Activated naive CD4-positive, alpha-beta T cell (primary cell): ENCODE measurements around the gene PROS1.
A peak's percentile ranks its signal among the peaks of the same experiment; 100 is the strongest.

Experiments
- DNase-seq, 4 experiments: peaks; one replicate each; lab custom pipeline; 2025; lab: John Stamatoyannopoulos, UW

Gene PROS1

GRCh38 chr3:93973131-93974126 is at the start of gene PROS1:
Gene PROS1, minus strand, starts transcription at chr3:93973896. Its CDS starts 147 bp downstream, at chr3:93973749.
- DNase-seq: peak in 1 of 4 experiments; percentile 24

GRCh38 chr3:94020293-94020692 is 46.6 kb upstream of the PROS1 start:
- no peak for DNase-seq

- no peak for DNase-seq
Observed at GRCh38 chr3:94019659-94020058, 46.0 kb upstream of the PROS1 start.

- DNase-seq: no peak
Observed at GRCh38 chr3:94015025-94015424, 41.3 kb upstream of the PROS1 start.

- no peak for DNase-seq
Observed at GRCh38 chr3:94012185-94012584, 38.5 kb upstream of the PROS1 start.

GRCh38 chr3:94011233-94011711 is 37.6 kb upstream of the PROS1 start:
- DNase-seq: no peak

- DNase-seq: no peak
Observed at GRCh38 chr3:94009608-94010007, 35.9 kb upstream of the PROS1 start.

GRCh38 chr3:94008253-94008652 is 34.6 kb upstream of the PROS1 start:
- DNase-seq: no peak

- DNase-seq: no peak
Observed at GRCh38 chr3:94004301-94004910, 30.7 kb upstream of the PROS1 start.

- no peak for DNase-seq
Observed at GRCh38 chr3:94001827-94002495, 28.3 kb upstream of the PROS1 start.

- DNase-seq: no peak
Observed at GRCh38 chr3:94001191-94001590, 27.5 kb upstream of the PROS1 start.

- DNase-seq: no peak
Observed at GRCh38 chr3:93994056-93994455, 20.4 kb upstream of the PROS1 start.

- DNase-seq: no peak
Observed at GRCh38 chr3:93992207-93992606, 18.5 kb upstream of the PROS1 start.

- DNase-seq: no peak
Observed at GRCh38 chr3:93991631-93992030, 17.9 kb upstream of the PROS1 start.

GRCh38 chr3:93989241-93989640 is 15.5 kb upstream of the PROS1 start:
- DNase-seq: no peak

- DNase-seq: no peak
Observed at GRCh38 chr3:93988764-93989163, 15.1 kb upstream of the PROS1 start.

- no peak for DNase-seq
Observed at GRCh38 chr3:93988283-93988682, 14.6 kb upstream of the PROS1 start.

GRCh38 chr3:93984618-93985017 is 10.9 kb upstream of the PROS1 start:
- no peak for DNase-seq

GRCh38 chr3:93983408-93983807 is 9.7 kb upstream of the PROS1 start:
- no peak for DNase-seq

GRCh38 chr3:93981649-93982048 is 8.0 kb upstream of the PROS1 start:
- DNase-seq: no peak

GRCh38 chr3:93979850-93980676 is 6.4 kb upstream of the PROS1 start, which contains the start of gene ARL13B:
Gene ARL13B, plus strand, starts transcription at chr3:93980155. Its CDS starts 269 bp downstream, at chr3:93980424.
- peak; percentile 71 to 86 (median 83) for DNase-seq
